Measurements from ENCODE around the gene PALLD. TPM values are rescaled to one million over a fixed set of nuclear protein-coding genes. Genes with fewer than 3 reads are reported as not detected.

The PALLD gene
- total RNA-seq, 2 donors from 2014 or later, result 72.1 to 195 TPM

GRCh38 chr4:168822481-168822880 is 325.6 kb downstream of the PALLD start:
- no peaks in the 10 kb centered on the region for H3K9me3 ChIP-seq
- no peak for TF ChIP-seq CTCF (IDR thresholded peaks at IDR 0.05)
- no peaks in the 10 kb centered on the region for H3K27me3 ChIP-seq
- no peak overlapping the region for H3K4me3 ChIP-seq
- intact Hi-C loops (cut with DNase I), result no loop called here
- no peak for DNase-seq
- H3K36me3 ChIP-seq, result no peaks in the 10 kb centered on the region
- no peak overlapping the region for H3K9ac ChIP-seq (ENCODE audit: low read depth in 2 of 2, low read length in 2 of 2)
- H3K27ac ChIP-seq, result no peak overlapping the region
- H3K4me1 ChIP-seq, result peaks cover 3% of the 10 kb centered on the region

- no peak for TF ChIP-seq CTCF (IDR thresholded peaks at IDR 0.05)
- Histone ChIP-seq H3K9me3 (no peaks in the 10 kb centered on the region), H3K36me3 (no peaks in the 10 kb centered on the region), H3K27ac (no peak overlapping the region), H3K27me3 (no peaks in the 10 kb centered on the region), H3K4me1 (no peaks in the 10 kb centered on the region), H3K9ac (ENCODE audit: low read depth in 2 of 2, low read length in 2 of 2) (no peak overlapping the region), H3K4me3 (no peak overlapping the region)
- DNase-seq, result no peak
- intact Hi-C loops (cut with DNase I), result no loop called here
These were observed 329.1 kb downstream of the PALLD start for GRCh38 chr4:168825975-168826374.

GRCh38 chr4:168826620-168827019 is 329.8 kb downstream of the PALLD start:
- Histone ChIP-seq H3K27ac (no peak overlapping the region), H3K4me3 (no peak overlapping the region), H3K9ac (ENCODE audit: low read depth in 2 of 2, low read length in 2 of 2) (no peak overlapping the region), H3K27me3 (no peaks in the 10 kb centered on the region), H3K36me3 (no peaks in the 10 kb centered on the region), H3K4me1 (no peaks in the 10 kb centered on the region), H3K9me3 (no peaks in the 10 kb centered on the region)
- intact Hi-C loops (cut with DNase I), result no loop called here
- no peak for DNase-seq
- no peak for TF ChIP-seq CTCF (IDR thresholded peaks at IDR 0.05)

- DNase-seq, result no peak
- H3K9ac ChIP-seq (ENCODE audit: low read depth in 2 of 2, low read length in 2 of 2), result peak overlapping the region; percentile 86 to 91
- no peak overlapping the region for H3K4me3 ChIP-seq
- no peaks in the 10 kb centered on the region for H3K27me3 ChIP-seq
- no peaks in the 10 kb centered on the region for H3K36me3 ChIP-seq
- peak overlapping the region; percentile 71 for H3K27ac ChIP-seq
- intact Hi-C loops (cut with DNase I), result loop anchor here (10.0 kb wide), 1 partner anchor 246 kb away; no protein-coding TSS in a partner anchor
- H3K4me1 ChIP-seq, result no peaks in the 10 kb centered on the region
- H3K9me3 ChIP-seq, result no peaks in the 10 kb centered on the region
- no peak for TF ChIP-seq CTCF (IDR thresholded peaks at IDR 0.05)
These were observed 334.1 kb downstream of the PALLD start for GRCh38 chr4:168830777-168831512.

- H3K27me3 ChIP-seq, result no peaks in the 10 kb centered on the region
- intact Hi-C loops (cut with DNase I), result loop anchor here (10.0 kb wide), 1 partner anchor 247 kb away; no protein-coding TSS in a partner anchor
- no peaks in the 10 kb centered on the region for H3K4me1 ChIP-seq
- no peaks in the 10 kb centered on the region for H3K9me3 ChIP-seq
- TF ChIP-seq CTCF (IDR thresholded peaks at IDR 0.05), result no peak
- H3K36me3 ChIP-seq, result no peaks in the 10 kb centered on the region
- peak overlapping the region; percentile 86 to 91 for H3K9ac ChIP-seq (ENCODE audit: low read depth in 2 of 2, low read length in 2 of 2)
- DNase-seq, result peak; percentile 33
- H3K4me3 ChIP-seq, result peak overlapping the region; percentile 78
- peak overlapping the region; percentile 71 for H3K27ac ChIP-seq
These were observed 334.7 kb downstream of the PALLD start for GRCh38 chr4:168831585-168831918.

All from colonic mucosa (tissue), 4 donors.